GM10266 (cell line): ENCODE results near the gene C15orf62.
A peak's percentile ranks its signal among the peaks of the same experiment; 100 is the strongest.

ENCODE experiments used
- DNase-seq: peaks from one replicate; pipeline ENCODE4 v3.0.0; 2012; ENCODE audit errors: extremely low spot score
- CTCF ChIP-seq: IDR thresholded peaks from 2 replicates; pipeline ENCODE4 v1.5.1; 2012; ENCODE audit warnings: mild to moderate bottlenecking, low read depth; ENCODE audit not compliant: control insufficient read depth, insufficient read depth; ENCODE audit errors: missing control alignments

The C15orf62 gene

GRCh38 chr15:40766194-40766815 is 3.5 kb upstream of the C15orf62 start:
- DNase-seq: no peak
- no peak for TF ChIP-seq CTCF

GRCh38 chr15:40766906-40767837 is 2.6 kb upstream of the C15orf62 start:
- TF ChIP-seq CTCF: no peak
- DNase-seq: no peak

- no peak for DNase-seq
- no peak for TF ChIP-seq CTCF
Measured at GRCh38 chr15:40767838-40768500, 1.8 kb upstream of the C15orf62 start.

- TF ChIP-seq CTCF: peak; percentile 13
- DNase-seq: peak; percentile 63
Measured at GRCh38 chr15:40768521-40769273, 1.1 kb upstream of the C15orf62 start.

- DNase-seq: no peak
- no peak for TF ChIP-seq CTCF
Measured at GRCh38 chr15:40770147-40770721, 454 bp downstream of the C15orf62 start.

- TF ChIP-seq CTCF: no peak
- no peak for DNase-seq
Measured at GRCh38 chr15:40771242-40771641, 1.5 kb downstream of the C15orf62 start.
